Fibroblast of the aortic adventitia (primary cell): ENCODE measurements around the gene NUP214. TPM values are rescaled to one million over a fixed set of nuclear protein-coding genes. Genes with fewer than 3 reads are reported as not detected.

ENCODE experiments used
- DNase-seq: peaks from one replicate; pipeline ENCODE4 v3.0.0-alpha.2; 2010; ENCODE audit warnings: low read depth
- H3K4me3 ChIP-seq: 2 replicates; pipeline ENCODE4 v1.5.1; 2011; ENCODE audit warnings: low read depth, mild to moderate bottlenecking, control low read depth, low read length, moderate library complexity
- CTCF ChIP-seq: IDR thresholded peaks from 2 replicates; pipeline ENCODE4 v1.5.1; 2011; ENCODE audit warnings: mild to moderate bottlenecking, low read length, control low read depth, inconsistent platforms; ENCODE audit not compliant: insufficient read depth
- total RNA-seq: library from RNA; depleted of rRNA; stranded (reverse); fragments of >200 nt; gene quantifications from 2 replicates; pipeline ENCODE4 v1.2.3, GENCODE V29; 2012; ENCODE audit warnings: low replicate concordance

NUP214 gene
- total RNA-seq, 1 donor = 20.2 TPM

GRCh38 chr9:131235480-131235851 lies 110.1 kb downstream of the NUP214 start:
- TF ChIP-seq CTCF = no peak
- no peak overlapping the region for H3K4me3 ChIP-seq
- no peak for DNase-seq

GRCh38 chr9:131236161-131236560 lies 110.8 kb downstream of the NUP214 start:
- no peak for TF ChIP-seq CTCF
- H3K4me3 ChIP-seq = no peak overlapping the region
- no peak for DNase-seq

GRCh38 chr9:131236761-131237160 lies 111.4 kb downstream of the NUP214 start:
- no peak for TF ChIP-seq CTCF
- no peak overlapping the region for H3K4me3 ChIP-seq
- no peak for DNase-seq

GRCh38 chr9:131237291-131237690 lies 111.9 kb downstream of the NUP214 start:
- TF ChIP-seq CTCF = no peak
- no peak overlapping the region for H3K4me3 ChIP-seq
- DNase-seq = no peak

GRCh38 chr9:131237931-131238401 lies 112.6 kb downstream of the NUP214 start:
- no peak for TF ChIP-seq CTCF
- peak; percentile 78 for DNase-seq
- no peak overlapping the region for H3K4me3 ChIP-seq

GRCh38 chr9:131238402-131239021 lies 113.1 kb downstream of the NUP214 start:
- H3K4me3 ChIP-seq = no peak overlapping the region
- DNase-seq = no peak
- TF ChIP-seq CTCF = no peak
